ENCODE data around the gene SEM1. TPM values are rescaled to one million over a fixed set of nuclear protein-coding genes. Genes with fewer than 3 reads are reported as not detected.

Gene SEM1
- total RNA-seq, 1 experiment from 2014 or later = 131 TPM

GRCh38 chr7:96691702-96692101 is 17.9 kb downstream of the SEM1 start:
- TF ChIP-seq EZH2 (IDR thresholded peaks at IDR 0.05; ENCODE audit: low read depth) = no peak
- TF ChIP-seq, protein P1, sequence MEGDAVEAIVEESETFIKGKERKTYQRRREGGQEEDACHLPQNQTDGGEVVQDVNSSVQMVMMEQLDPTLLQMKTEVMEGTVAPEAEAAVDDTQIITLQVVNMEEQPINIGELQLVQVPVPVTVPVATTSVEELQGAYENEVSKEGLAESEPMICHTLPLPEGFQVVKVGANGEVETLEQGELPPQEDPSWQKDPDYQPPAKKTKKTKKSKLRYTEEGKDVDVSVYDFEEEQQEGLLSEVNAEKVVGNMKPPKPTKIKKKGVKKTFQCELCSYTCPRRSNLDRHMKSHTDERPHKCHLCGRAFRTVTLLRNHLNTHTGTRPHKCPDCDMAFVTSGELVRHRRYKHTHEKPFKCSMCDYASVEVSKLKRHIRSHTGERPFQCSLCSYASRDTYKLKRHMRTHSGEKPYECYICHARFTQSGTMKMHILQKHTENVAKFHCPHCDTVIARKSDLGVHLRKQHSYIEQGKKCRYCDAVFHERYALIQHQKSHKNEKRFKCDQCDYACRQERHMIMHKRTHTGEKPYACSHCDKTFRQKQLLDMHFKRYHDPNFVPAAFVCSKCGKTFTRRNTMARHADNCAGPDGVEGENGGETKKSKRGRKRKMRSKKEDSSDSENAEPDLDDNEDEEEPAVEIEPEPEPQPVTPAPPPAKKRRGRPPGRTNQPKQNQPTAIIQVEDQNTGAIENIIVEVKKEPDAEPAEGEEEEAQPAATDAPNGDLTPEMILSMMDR (conservative IDR thresholded peaks at IDR 0.05) = no peak
- H3K4me3 ChIP-seq = no peak overlapping the region
- peaks cover 49% of the 10 kb centered on the region for H3K79me2 ChIP-seq (ENCODE audit: low read depth)
- no peaks in the 10 kb centered on the region; the same call in 1 of the 2 replicates for H3F3A ChIP-seq (ENCODE audit: insufficient read depth, low read depth)
- intact Hi-C loops (cut with micrococcal nuclease; ENCODE audit: unreplicated experiment) = no loop called here
- no peaks in the 10 kb centered on the region for H3K9me3 ChIP-seq (ENCODE audit: insufficient read depth, low read depth)
- CTCF ChIA-PET = no interaction called here
- H4K20me1 ChIP-seq (ENCODE audit: insufficient read depth) = peaks cover 12% of the 10 kb centered on the region; the same call in 1 of the 2 replicates
- DNase-seq = no peak
- no peak overlapping the region for H2AFZ ChIP-seq
- H3K27ac ChIP-seq = no peak overlapping the region
- H3K27me3 ChIP-seq (ENCODE audit: insufficient read depth, low read depth) = no peaks in the 10 kb centered on the region
- H3K36me3 ChIP-seq (ENCODE audit: low read depth) = peaks cover 35% of the 10 kb centered on the region
- H3K4me1 ChIP-seq (replicated peaks; ENCODE audit: insufficient read depth) = no peaks in the 10 kb centered on the region
- POLR2A ChIA-PET (ENCODE audit: unreplicated experiment) = no interaction called here
- H3K4me2 ChIP-seq = no peak overlapping the region
- H3K9me2 ChIP-seq (ENCODE audit: insufficient read depth) = no peaks in the 10 kb centered on the region
- no TSS peak for BruUV-seq (replicated peaks)

DNA sequence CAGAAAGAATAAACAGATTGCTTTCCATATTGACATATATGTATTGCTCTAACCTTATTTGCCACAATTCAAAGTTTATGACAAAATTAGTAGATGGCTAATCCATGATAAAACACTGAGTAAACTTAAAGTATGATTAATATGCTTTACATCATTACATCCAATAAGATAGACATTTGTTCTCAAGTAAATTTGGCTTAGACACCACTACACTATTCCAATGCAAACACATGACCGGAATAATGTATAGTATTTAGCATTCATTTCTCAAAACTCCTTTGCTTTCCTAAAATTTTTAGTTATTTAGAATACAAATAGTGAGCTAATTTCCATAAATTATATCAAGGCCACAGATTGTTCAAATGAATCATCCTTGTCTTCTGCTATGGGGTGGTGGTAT is 20.2 kb downstream of the SEM1 start:
- no peaks in the 10 kb centered on the region for H3K9me2 ChIP-seq (ENCODE audit: insufficient read depth)
- H3K4me3 ChIP-seq = no peak overlapping the region
- no peak overlapping the region for H2AFZ ChIP-seq
- intact Hi-C loops (cut with micrococcal nuclease; ENCODE audit: unreplicated experiment) = no loop called here
- no peaks in the 10 kb centered on the region for H3K9me3 ChIP-seq (ENCODE audit: insufficient read depth, low read depth)
- peaks cover 40% of the 10 kb centered on the region for H3K36me3 ChIP-seq (ENCODE audit: low read depth)
- no peaks in the 10 kb centered on the region for H3K4me1 ChIP-seq (replicated peaks; ENCODE audit: insufficient read depth)
- no peak overlapping the region for H3K27ac ChIP-seq
- ChIA-PET POLR2A (ENCODE audit: unreplicated experiment) (no interaction called here), CTCF (no interaction called here)
- no peaks in the 10 kb centered on the region; the same call in 1 of the 2 replicates for H3F3A ChIP-seq (ENCODE audit: insufficient read depth, low read depth)
- TF ChIP-seq, protein P1 (conservative IDR thresholded peaks at IDR 0.05) = no peak
- TF ChIP-seq EZH2 (IDR thresholded peaks at IDR 0.05; ENCODE audit: low read depth) = no peak
- no TSS peak for BruUV-seq (replicated peaks)
- H4K20me1 ChIP-seq (ENCODE audit: insufficient read depth) = no peaks in the 10 kb centered on the region
- DNase-seq = no peak
- H3K79me2 ChIP-seq (ENCODE audit: low read depth) = peaks cover 35% of the 10 kb centered on the region
- H3K4me2 ChIP-seq = no peak overlapping the region
- no peaks in the 10 kb centered on the region for H3K27me3 ChIP-seq (ENCODE audit: insufficient read depth, low read depth)

DNA sequence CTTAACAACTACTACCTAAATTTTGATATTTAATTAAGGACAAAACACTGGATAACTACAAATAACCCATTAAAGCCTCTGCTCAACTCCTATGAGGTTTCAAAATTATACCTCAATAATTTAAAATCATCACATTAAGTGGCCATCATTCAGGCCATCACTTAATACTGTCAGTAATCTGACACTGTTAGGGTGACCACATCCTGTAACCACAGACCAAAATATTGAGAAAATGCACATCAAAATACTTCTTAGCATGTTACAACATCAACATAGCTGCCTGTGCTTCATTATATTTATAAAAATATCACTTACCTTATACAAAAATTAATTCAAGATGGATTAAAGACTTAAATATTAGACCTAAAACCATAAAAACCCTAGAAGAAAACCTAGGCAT is 23.3 kb downstream of the SEM1 start:
- Histone ChIP-seq H3K79me2 (ENCODE audit: low read depth) (peaks cover 25% of the 10 kb centered on the region), H2AFZ (no peak overlapping the region), H3K4me3 (no peak overlapping the region), H3K4me2 (no peak overlapping the region), H4K20me1 (ENCODE audit: insufficient read depth) (no peaks in the 10 kb centered on the region), H3K9me3 (ENCODE audit: insufficient read depth, low read depth) (no peaks in the 10 kb centered on the region), H3K27me3 (ENCODE audit: insufficient read depth, low read depth) (no peaks in the 10 kb centered on the region), H3K27ac (no peak overlapping the region), H3K4me1 (replicated peaks; ENCODE audit: insufficient read depth) (no peaks in the 10 kb centered on the region), H3K9me2 (ENCODE audit: insufficient read depth) (no peaks in the 10 kb centered on the region), H3K36me3 (ENCODE audit: low read depth) (peaks cover 31% of the 10 kb centered on the region), H3F3A (ENCODE audit: insufficient read depth, low read depth) (no peaks in the 10 kb centered on the region; the same call in 1 of the 2 replicates)
- ChIA-PET POLR2A (ENCODE audit: unreplicated experiment) (interaction anchor here (0.6 kb wide), 1 partner anchor 25 kb away, joined by 7 read pairs; no protein-coding TSS in a partner anchor), CTCF (no interaction called here)
- intact Hi-C loops (cut with micrococcal nuclease; ENCODE audit: unreplicated experiment) = no loop called here
- TF ChIP-seq, protein P1 (conservative IDR thresholded peaks at IDR 0.05) = no peak
- no peak for TF ChIP-seq EZH2 (IDR thresholded peaks at IDR 0.05; ENCODE audit: low read depth)
- no peak for DNase-seq
- BruUV-seq (replicated peaks) = no TSS peak
